Neural cell (in vitro differentiated cells): ENCODE measurements around the gene GJA5. TPM values are rescaled to one million over a fixed set of nuclear protein-coding genes. Genes with fewer than 3 reads are reported as not detected.

ENCODE experiments used
- H2AFZ ChIP-seq: fragments of 200-600, 300-800 bp; sonication (generic), shearing (Covaris generic); 2 replicates; pipeline ENCODE4 v1.6.0; 2014; ENCODE audit warnings: low read depth, mild to moderate bottlenecking, antibody characterized with exemption, low read length, moderate library complexity
- H3F3A ChIP-seq: fragments of 200-600 bp; shearing (Covaris generic); 2 replicates; pipeline ENCODE4 v1.6.1; 2016; ENCODE audit warnings: mild to moderate bottlenecking, moderate library complexity, mixed read lengths, antibody characterized with exemption, low read length; ENCODE audit not compliant: insufficient read depth, poor library complexity, severe bottlenecking
- H3K27ac ChIP-seq: fragments of 200-600, 300-800 bp; sonication (generic), shearing (Covaris generic); 2 replicates; pipeline ENCODE4 v1.5.1; 2014; ENCODE audit warnings: mild to moderate bottlenecking, low read length, moderate library complexity
- H3K27me3 ChIP-seq: fragments of 300-800, 200-600 bp; sonication (generic), shearing (Covaris generic); 2 replicates; pipeline ENCODE4 v1.6.0; 2014; ENCODE audit warnings: mild to moderate bottlenecking, low read depth, low read length, moderate library complexity; ENCODE audit not compliant: insufficient read depth
- H3K36me3 ChIP-seq: fragments of 300-800, 200-600 bp; sonication (generic), shearing (Covaris generic); 2 replicates; pipeline ENCODE4 v1.5.1; 2014; ENCODE audit warnings: mild to moderate bottlenecking, antibody characterized with exemption, low read length, moderate library complexity; ENCODE audit not compliant: insufficient read depth
- H3K4me2 ChIP-seq: fragments of 300-800, 200-600 bp; sonication (generic), shearing (Covaris generic); 2 replicates; pipeline ENCODE4 v1.6.0; 2014; ENCODE audit warnings: mild to moderate bottlenecking, low read length
- H3K4me3 ChIP-seq: fragments of 300-800, 200-600 bp; sonication (generic), shearing (Covaris generic); 2 replicates; pipeline ENCODE4 v1.5.1; 2014; ENCODE audit warnings: mild to moderate bottlenecking, low read length, moderate library complexity
- H3K79me2 ChIP-seq: fragments of 200-600 bp; shearing (Covaris generic); replicated peaks from 2 replicates; pipeline ENCODE4 v1.6.0; 2014; ENCODE audit warnings: mild to moderate bottlenecking, low read length, moderate library complexity; ENCODE audit not compliant: insufficient read depth
- H3K9ac ChIP-seq: fragments of 300-800, 200-600 bp; sonication (generic), shearing (Covaris generic); 2 replicates; pipeline ENCODE4 v1.6.1; 2016; ENCODE audit warnings: mild to moderate bottlenecking, low read length, mixed read lengths
- H3K9me2 ChIP-seq: fragments of 200-600 bp; shearing (Covaris generic); 2 replicates; pipeline ENCODE4 v1.6.1; 2016; ENCODE audit warnings: mild to moderate bottlenecking, low read length, mixed read lengths; ENCODE audit not compliant: insufficient read depth
- H3K9me3 ChIP-seq: fragments of 200-600, 300-800 bp; sonication (generic), shearing (Covaris generic); 2 replicates; pipeline ENCODE4 v1.6.1; 2016; ENCODE audit warnings: mild to moderate bottlenecking, mixed run types, low read length, moderate library complexity, mixed read lengths
- H4K20me1 ChIP-seq: fragments of 200-600 bp; shearing (Covaris generic); 2 replicates; pipeline ENCODE4 v1.6.1; 2016; ENCODE audit warnings: mild to moderate bottlenecking, mixed run types; ENCODE audit not compliant: insufficient read depth
- CTCF ChIP-seq: fragments of 450-650 bp; IDR thresholded peaks from 2 replicates; pipeline ENCODE4 v1.5.1; 2014; ENCODE audit warnings: antibody characterized with exemption, mild to moderate bottlenecking, moderate library complexity; ENCODE audit not compliant: poor library complexity, severe bottlenecking
- EP300 ChIP-seq: fragments of 450-650 bp; conservative IDR thresholded peaks from 2 replicates; pipeline ENCODE4 v1.6.1; 2014; ENCODE audit warnings: antibody characterized with exemption, mild to moderate bottlenecking, moderate library complexity; ENCODE audit not compliant: poor library complexity, severe bottlenecking
- EZH2 ChIP-seq: fragments of 200-600, 300-800 bp; shearing (Covaris generic), sonication (generic); IDR thresholded peaks from 2 replicates; pipeline ENCODE4 v1.6.1; 2014; ENCODE audit warnings: antibody characterized with exemption, low read length, borderline replicate concordance, mild to moderate bottlenecking; ENCODE audit not compliant: insufficient read depth, poor library complexity, severe bottlenecking
- MXI1 ChIP-seq: fragments of 450-650 bp; conservative IDR thresholded peaks from 2 replicates; pipeline ENCODE4 v1.6.1; 2014; ENCODE audit warnings: antibody characterized with exemption, mild to moderate bottlenecking; ENCODE audit not compliant: poor library complexity, severe bottlenecking
- POLR2AphosphoS5 ChIP-seq: IDR thresholded peaks from 2 replicates; pipeline ENCODE4 v1.6.1; 2012
- RAD21 ChIP-seq: fragments of 450-650 bp; conservative IDR thresholded peaks from 2 replicates; pipeline ENCODE4 v1.6.1; 2014; ENCODE audit warnings: antibody characterized with exemption, mild to moderate bottlenecking, moderate library complexity
- SMC3 ChIP-seq: fragments of 450-650 bp; conservative IDR thresholded peaks from 2 replicates; pipeline ENCODE4 v1.6.1; 2014; ENCODE audit warnings: antibody characterized with exemption, mild to moderate bottlenecking, moderate library complexity; ENCODE audit not compliant: poor library complexity
- TAF1 ChIP-seq: IDR thresholded peaks from 2 replicates; pipeline ENCODE4 v1.6.1; 2012; ENCODE audit warnings: low read depth
- polyA plus RNA-seq: library from polyadenylated mRNA; depleted of rRNA; stranded (reverse); fragments of >200 nt; gene quantifications from 2 replicates; pipeline ENCODE4 v1.2.3, GENCODE V29; 2014
- TF ChIP-seq, protein P1 (sequence below): IDR thresholded peaks from 2 replicates; pipeline ENCODE4 v1.6.1; 2012; ENCODE audit warnings: borderline replicate concordance

Gene GJA5
- polyA plus RNA-seq, 1 donor from 2014 or later = not detected

DNA sequence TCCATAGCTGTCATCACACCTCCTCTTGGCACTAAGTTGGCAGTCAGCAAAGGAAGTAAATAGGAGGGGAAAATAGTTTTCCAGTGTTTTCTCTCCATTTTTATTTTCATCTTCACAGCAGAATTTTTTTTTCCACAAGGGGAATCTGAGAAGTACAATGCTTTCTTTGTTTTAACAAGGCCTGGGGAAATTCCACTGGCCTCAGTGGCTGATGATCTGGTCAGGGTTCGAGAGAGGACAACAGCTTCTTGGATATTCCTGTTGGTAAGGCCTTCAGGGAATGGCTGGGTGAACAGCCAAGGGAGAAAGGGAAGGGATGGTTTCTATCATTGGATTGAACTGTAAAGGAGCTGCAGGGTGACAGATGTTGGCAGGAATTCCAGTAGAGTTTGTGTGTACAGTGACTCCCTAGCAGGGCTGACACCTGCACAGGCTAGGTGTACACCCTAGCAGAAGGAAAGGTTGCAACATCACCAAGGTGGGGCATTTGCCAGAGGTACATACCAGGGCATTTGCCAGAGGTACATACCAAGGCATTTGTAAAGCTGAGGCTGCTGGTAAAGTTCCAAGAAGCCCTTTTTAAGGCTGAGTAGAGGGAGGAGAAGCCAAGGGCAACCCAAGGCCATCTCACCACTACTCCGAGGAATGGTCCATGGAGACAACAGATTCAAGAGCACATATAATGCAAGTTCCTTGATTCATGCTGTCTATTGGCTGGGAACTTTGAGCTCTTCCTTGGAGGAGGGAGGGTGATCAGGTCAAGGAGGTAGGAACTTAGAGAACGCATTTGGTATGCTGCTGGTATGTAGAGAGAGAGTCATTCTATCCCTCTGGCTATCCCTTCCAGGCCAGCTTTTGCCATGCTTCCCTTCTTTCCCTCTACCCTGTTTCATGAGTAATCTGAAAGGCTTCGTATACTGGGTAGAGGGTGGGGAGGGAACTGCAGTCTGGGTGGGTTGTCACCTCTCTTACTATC lies 3.1 kb downstream of the GJA5 start:
- Histone ChIP-seq H3K9me2 (no peaks in the 10 kb centered on the region), H4K20me1 (no peaks in the 10 kb centered on the region), H2AFZ (no peak overlapping the region), H3F3A (no peaks in the 10 kb centered on the region), H3K79me2 (no peaks in the 10 kb centered on the region), H3K27ac (no peak overlapping the region), H3K36me3 (no peaks in the 10 kb centered on the region), H3K4me2 (no peak overlapping the region), H3K9me3 (no peaks in the 10 kb centered on the region), H3K4me3 (no peak overlapping the region), H3K9ac (no peak overlapping the region), H3K27me3 (no peaks in the 10 kb centered on the region)
- no peak for TF ChIP-seq TAF1

DNA sequence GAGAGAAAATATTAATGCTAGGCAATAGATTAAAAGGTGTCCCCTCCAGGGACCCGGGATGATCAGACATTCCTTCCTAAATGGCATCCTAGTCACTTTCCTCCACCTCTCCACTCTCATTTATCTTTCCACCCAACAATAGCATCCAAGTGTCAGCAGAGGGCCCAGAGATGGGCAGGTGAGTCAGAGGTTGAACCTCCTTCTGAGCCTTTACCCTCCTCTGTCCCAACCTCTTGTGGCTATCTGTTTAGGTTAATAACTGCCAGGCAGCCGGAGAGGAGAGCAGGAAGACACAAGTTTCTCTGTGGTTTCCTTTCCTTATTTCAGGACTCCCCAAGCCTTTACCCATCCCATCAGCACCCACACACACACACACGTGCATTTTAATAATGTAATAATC lies 4.1 kb downstream of the GJA5 start:
- H3K27me3 ChIP-seq = no peaks in the 10 kb centered on the region
- no peak overlapping the region for H3K27ac ChIP-seq
- H3K9me2 ChIP-seq = no peaks in the 10 kb centered on the region
- H3K4me3 ChIP-seq = no peak overlapping the region
- TF ChIP-seq, protein P1, sequence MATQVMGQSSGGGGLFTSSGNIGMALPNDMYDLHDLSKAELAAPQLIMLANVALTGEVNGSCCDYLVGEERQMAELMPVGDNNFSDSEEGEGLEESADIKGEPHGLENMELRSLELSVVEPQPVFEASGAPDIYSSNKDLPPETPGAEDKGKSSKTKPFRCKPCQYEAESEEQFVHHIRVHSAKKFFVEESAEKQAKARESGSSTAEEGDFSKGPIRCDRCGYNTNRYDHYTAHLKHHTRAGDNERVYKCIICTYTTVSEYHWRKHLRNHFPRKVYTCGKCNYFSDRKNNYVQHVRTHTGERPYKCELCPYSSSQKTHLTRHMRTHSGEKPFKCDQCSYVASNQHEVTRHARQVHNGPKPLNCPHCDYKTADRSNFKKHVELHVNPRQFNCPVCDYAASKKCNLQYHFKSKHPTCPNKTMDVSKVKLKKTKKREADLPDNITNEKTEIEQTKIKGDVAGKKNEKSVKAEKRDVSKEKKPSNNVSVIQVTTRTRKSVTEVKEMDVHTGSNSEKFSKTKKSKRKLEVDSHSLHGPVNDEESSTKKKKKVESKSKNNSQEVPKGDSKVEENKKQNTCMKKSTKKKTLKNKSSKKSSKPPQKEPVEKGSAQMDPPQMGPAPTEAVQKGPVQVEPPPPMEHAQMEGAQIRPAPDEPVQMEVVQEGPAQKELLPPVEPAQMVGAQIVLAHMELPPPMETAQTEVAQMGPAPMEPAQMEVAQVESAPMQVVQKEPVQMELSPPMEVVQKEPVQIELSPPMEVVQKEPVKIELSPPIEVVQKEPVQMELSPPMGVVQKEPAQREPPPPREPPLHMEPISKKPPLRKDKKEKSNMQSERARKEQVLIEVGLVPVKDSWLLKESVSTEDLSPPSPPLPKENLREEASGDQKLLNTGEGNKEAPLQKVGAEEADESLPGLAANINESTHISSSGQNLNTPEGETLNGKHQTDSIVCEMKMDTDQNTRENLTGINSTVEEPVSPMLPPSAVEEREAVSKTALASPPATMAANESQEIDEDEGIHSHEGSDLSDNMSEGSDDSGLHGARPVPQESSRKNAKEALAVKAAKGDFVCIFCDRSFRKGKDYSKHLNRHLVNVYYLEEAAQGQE = no peak
- TF ChIP-seq SMC3 = no peak
- TF ChIP-seq EZH2 = no peak
- TF ChIP-seq CTCF = no peak
- no peak for TF ChIP-seq EP300
- no peak for TF ChIP-seq TAF1
- no peak for TF ChIP-seq POLR2AphosphoS5
- TF ChIP-seq RAD21 = no peak
- TF ChIP-seq MXI1 = no peak
- no peaks in the 10 kb centered on the region for H4K20me1 ChIP-seq
- no peaks in the 10 kb centered on the region for H3F3A ChIP-seq
- H3K9me3 ChIP-seq = no peaks in the 10 kb centered on the region
- no peaks in the 10 kb centered on the region for H3K79me2 ChIP-seq
- H3K9ac ChIP-seq = no peak overlapping the region
- H2AFZ ChIP-seq = no peak overlapping the region
- H3K36me3 ChIP-seq = no peaks in the 10 kb centered on the region
- no peak overlapping the region for H3K4me2 ChIP-seq
